NB4 (cell line): ENCODE data around the gene NLGN4Y.

ENCODE experiments used
- CTCF ChIP-seq: IDR thresholded peaks from one replicate; pipeline ENCODE4 v1.5.1; 2012; ENCODE audit warnings: low read depth, low read length
- MAX ChIP-seq: IDR thresholded peaks from 2 replicates; pipeline ENCODE4 v1.6.1; 2011; ENCODE audit warnings: low read depth, low read length
- POLR2A ChIP-seq: IDR thresholded peaks from 2 replicates; pipeline ENCODE4 v1.6.1; 2011; ENCODE audit warnings: mild to moderate bottlenecking; ENCODE audit not compliant: insufficient read length; ENCODE audit errors: extremely low read depth

- no peak for TF ChIP-seq CTCF
- no peak for TF ChIP-seq POLR2A
- no peak for TF ChIP-seq MAX
Observed at GRCh38 chrY:14641853-14642252, 117.5 kb downstream of the NLGN4Y start.
